Caki2 (cell line): ENCODE measurements around the gene TRIM66. TPM values are rescaled to one million over a fixed set of nuclear protein-coding genes. Genes with fewer than 3 reads are reported as not detected.

ENCODE experiments used
- DNase-seq: peaks from one replicate; pipeline ENCODE4 v3.0.0-alpha.2; 2015; ENCODE audit warnings: low read depth
- in situ Hi-C: cut with HindIII; loops from 2 replicates; pipeline ENCODE4 v1.10.0; 2016; ENCODE audit warnings: low sequenced_read_pairs, low pct_unique_long_range_greater_than_20kb, mixed read lengths
- total RNA-seq: library from RNA; depleted of rRNA; stranded (reverse); fragments of >200 nt; shearing (Covaris generic); gene quantifications from 2 replicates; pipeline ENCODE4 v1.2.3, GENCODE V29; 2014; ENCODE audit warnings: low replicate concordance

Gene TRIM66
- total RNA-seq, 1 experiment from 2014 or later: 0.27 TPM

DNA sequence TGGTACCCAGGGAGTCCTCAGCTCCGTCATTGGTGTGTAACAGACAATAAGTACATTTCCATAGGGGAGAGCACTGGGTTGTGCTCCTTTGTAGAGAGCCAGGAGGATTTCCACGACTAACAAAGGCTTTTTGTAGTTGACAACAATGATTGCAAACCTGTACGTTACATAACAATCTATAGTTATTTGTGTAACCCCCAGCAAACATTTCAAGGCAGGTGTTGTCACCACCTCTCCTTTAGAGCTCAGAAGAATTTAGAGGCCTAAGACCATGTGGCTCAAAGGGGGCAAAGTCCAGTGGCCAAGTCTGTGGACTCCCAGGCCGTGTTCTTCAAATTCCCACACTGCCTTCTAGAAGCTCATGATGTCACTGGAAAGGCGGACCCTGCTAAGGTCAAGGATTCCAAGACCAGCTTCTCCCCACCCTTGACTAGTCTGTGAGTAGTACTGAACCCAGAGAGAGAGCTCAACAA lies 15.9 kb upstream of the TRIM66 start:
- no peak for DNase-seq
- in situ Hi-C loops: no loop called here

DNA sequence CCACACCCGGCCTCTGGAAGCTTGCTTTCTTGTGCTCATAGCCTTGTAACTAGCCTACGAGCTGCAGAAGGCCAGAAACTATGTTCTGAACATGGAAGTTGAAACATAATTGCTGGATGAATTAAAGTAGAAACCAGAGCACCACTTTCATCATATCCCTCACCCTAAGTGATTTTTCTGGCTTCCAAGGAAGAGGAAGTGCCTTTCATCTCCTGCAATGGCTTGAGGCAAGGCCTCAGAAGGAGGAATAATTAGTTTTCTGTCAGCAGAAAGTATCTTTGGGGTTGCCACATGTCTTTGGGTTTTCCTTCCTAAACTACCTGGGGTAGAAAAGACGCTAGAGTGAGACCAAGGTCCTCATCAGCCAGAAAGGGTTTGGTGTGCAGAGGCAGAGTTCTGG lies 14.6 kb upstream of the TRIM66 start:
- in situ Hi-C loops: no loop called here
- DNase-seq: no peak

DNA sequence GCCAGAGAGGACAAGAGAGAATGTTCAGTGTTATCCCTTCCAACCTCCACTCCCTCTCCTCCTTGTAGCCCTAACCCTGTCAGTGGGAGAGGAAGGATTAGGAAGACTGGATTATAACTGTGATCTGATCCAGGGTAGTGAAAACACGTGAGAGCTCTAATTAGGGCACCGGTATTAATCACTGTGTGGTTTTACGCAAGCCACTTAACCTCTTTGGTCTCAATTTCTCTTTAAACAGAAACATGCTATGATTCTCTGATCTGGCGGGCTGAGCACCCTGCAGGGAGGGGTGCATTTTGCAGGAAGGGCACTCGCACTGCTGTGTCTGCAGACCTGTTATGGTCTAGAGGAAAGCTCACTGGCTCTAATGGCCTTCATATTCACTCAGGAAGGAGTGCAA lies 11.7 kb upstream of the TRIM66 start:
- no peak for DNase-seq

DNA sequence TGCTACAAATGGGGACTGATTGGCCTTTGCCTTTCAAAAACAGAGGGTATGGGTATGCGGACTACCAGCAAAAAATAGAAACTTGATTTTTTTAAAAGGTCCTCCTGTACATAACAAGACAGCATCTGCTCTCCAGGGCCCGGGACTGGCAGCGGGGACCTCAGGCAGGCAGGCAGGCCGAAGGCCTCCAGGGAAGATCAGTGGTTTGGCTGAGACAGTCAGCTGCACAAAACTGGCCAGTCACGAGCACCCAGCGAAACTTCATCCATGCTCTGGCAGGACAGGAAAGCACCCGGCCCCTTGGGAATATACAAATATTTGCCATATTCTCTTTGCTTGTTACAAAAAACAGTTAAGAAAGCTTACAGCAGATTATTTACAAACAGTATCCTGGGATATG lies 11.1 kb upstream of the TRIM66 start:
- in situ Hi-C loops: no loop called here
- DNase-seq: no peak

More for the DNA sequence above, 11.7 kb upstream of the TRIM66 start:
- in situ Hi-C loops: no loop called here

DNA sequence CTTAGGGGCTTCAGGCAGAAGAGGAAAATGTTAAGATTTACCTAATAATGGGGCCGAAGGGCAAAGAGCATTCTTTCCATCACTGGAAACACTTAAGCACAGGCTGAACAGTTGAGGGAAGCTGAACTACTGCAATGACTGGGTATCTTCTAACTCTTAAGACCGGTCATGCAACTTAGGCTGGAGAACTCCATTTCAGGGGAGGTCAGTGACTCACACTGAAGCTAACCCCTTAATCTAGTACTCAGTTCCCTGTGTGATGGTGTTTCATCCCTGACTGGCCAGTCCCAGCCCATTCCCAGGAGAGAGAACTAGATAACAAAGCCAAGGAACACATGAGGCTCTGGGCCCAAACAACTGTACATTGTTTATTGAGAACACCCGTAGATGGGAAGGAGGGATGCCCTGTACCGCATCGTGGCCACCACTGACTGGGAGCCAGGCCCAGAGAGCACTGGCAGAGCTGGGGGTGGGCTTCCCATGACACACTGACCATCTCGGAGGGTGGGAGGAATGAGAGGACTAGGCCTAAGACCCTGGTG lies 10.6 kb upstream of the TRIM66 start:
- no peak for DNase-seq
- in situ Hi-C loops: no loop called here

DNA sequence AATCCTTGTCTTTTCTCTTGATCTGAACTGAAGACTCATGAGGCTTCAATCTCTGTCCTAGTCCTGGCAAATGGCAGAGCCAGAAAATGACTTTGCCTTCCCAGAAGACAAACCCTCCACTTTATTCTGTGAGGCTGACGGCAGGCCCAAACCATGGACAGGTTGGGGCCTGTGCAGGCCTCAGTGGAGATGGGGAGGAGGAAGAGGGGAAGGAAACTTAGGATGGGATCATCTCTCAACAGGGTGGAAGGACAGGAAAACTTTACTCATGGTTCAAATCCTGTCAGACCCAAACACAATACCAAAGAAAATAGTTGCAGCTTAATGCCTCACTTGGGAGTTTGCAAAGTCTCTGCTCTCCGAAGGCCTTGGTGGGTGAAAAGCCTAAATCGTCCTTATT lies 10.0 kb upstream of the TRIM66 start:
- in situ Hi-C loops: no loop called here
- no peak for DNase-seq

DNA sequence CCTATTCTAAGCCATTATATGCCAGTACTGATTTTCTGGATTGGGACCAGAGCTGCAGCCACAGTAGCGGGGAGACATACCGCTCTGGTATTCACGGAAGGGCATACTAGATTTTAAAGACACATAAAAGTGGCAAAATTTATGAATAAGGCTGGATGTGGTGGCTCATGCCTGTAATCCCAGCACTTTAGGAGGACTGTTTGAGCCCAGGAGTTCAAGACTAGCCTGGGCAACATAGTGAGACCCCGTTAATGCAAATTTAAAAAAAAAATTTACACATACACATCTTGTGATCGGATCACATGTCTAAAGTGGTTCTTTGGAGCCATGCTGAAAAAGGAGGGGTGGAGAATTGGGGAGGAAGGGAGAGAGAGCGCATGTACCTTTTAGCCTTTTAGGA lies 9.1 kb upstream of the TRIM66 start:
- in situ Hi-C loops: no loop called here
- no peak for DNase-seq

DNA sequence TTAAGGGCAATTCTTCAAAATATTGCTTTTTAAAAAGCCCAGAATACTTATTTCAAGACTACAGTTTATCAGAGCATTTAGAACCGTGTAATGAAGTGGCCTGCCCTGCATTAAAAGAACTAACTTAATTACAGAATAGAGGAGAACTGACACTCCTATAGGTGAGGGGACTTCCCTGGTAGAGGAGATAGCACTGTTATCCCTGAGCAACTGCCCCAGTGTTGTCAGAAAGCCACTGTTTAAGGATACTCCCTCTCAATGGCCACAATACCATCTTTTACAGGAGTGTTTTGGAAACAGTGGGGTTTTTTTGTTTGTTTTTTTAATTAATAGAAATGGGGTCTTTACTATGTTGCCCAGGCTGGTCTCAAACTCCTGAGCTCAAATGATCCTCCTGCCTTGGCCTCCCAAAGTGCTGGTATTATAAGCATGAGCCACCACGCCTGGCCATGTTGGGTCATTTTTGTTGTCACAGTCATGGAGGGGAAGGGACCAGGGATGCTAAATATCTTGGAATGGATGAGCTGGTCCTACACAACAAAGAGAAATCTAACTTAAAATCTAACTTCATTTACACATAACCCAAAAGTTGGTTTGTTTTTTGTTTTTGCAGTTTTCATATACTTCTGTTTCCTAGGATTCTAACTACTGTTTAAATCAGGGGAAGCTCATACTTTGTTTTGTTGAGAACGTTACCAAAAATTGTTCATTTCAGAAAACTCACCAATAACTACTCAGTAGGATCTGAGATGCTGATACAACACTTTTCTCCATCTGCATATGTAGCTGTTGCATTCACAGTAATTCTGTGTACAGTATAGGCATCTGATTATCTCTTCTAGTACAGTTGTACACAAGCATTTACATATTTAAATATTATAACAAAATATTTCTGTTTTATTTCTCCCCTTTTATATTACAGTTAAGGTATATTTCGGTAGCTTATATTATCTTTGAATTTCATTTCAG lies 8.2 kb upstream of the TRIM66 start:
- DNase-seq: no peak
- in situ Hi-C loops: no loop called here

DNA sequence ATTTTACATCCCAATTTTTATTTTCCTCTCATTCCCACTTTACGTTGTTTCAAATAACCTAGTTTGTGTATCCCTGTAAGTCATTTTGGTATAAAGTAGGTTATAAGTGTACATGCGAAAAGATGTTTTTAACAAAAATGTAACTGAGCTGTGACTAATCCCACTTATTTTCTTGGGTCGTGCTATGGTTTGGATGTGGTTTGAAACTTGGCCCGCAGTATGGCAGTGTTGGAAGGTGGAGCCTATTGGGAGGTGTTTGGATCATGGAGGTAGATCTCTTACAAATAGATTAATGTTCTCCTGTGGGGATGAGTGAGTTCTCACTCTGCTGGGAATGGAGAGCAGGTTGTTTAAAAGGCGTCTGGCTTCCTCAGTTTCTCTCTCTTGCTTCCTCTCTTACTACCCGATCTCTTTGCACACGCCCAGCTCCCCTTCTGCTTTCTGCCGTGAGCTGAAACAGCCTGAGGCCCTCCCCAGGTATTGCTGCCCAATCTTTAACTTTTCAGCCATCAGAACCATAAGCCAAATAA lies 7.3 kb upstream of the TRIM66 start:
- in situ Hi-C loops: no loop called here
- no peak for DNase-seq

DNA sequence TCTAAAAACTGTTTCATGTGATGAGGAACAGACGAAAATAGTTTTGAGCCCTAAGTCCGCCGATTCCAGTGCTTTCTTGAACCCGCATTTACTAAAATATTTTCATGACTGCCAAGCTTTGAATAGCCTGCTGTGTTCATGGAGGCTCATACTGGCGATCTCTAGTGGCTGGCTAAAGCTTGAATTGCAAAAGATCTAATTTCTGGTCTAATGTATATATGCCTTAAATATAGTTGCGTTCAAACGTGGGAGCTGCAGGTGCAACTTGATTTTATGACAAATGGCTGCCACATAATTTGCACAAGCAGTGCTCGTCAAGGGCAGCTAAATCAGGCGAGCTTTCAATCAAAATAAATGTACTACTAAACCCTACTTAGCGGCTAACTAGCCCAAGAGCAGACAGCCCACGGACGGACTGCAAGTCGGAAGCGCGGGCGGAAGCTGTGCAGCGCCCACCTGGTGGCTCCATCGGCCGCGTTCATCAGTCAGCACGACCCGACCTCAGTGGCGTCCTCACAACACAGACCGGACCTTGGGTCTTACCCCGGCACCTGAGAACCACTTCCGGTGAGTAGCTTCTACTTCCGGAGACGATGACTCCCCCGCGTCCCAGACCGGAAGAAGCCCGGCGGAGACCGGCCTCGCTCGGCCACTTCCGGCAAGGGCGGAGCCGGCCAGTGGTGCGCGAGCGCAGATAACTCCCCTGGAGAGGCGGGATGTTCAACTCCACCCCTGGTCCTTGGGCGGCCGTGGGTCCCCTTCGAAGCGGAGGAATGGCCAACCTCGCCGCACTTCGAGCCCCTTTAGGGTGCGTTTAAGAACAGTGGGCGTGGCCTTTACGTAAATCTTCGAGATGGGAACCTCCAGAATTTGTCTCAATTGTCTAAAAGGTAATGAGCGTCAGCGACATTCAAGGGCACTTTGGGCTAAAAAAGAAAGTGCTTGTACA lies 6.2 kb upstream of the TRIM66 start:
- DNase-seq: peak; percentile 94
- in situ Hi-C loops: no loop called here

DNA sequence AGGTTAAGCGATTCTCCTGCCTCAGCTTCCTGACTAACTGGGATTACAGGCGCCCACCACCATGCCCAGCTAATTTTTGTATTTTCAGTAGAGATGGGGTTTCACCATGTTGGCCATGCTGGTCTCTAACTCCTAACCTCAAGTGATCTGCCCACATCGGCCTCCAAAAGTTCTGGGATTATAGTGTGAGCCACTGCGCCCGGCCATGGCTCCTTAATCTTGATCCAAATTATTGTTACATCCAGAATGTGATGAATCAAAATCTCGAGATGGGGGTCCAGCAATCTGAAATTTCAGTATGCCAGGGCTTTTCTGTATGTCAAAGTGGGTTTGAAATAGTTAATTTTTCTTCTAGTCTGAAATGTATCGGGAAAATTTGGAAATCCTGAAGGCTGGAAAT lies 3.9 kb upstream of the TRIM66 start:
- in situ Hi-C loops: no loop called here
- no peak for DNase-seq

DNA sequence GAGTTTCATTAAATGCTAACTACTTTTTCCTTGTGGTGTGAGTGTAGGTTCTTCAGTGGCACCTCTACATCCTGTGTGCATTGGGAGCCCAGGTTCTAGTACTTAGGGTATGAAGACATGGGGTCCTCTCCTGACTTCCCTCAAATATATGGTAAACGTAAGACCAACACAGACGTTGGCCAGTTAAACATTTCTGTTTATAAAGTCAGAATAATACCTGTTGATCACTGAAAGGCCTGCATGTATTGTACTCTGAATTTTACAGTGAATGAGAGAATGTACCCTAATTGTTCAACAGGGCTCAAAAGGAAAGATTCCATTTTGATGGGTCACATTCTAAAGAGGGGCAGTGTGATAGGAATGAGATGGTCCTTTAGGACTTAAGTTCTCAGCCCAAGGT lies 3.4 kb upstream of the TRIM66 start:
- no peak for DNase-seq
- in situ Hi-C loops: no loop called here

DNA sequence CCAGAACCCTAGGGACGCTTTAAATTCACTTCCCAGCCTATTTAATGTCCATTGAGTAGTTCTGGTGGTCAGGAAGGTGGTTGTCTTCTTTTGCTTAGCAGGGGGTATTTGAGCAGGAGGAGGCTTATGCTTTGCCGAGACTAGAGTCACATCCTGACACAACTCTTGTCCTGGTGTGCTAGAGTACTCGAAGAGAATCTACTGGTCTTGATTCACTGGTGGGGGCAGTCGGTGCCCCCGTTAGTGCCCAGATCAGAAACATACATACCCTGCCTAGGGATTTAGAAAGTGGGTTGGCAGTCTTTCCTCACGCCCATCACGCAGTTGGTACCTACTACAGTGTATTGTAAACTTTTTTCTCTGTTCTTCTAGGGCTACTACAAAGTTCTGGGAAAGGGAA lies 2.8 kb upstream of the TRIM66 start:
- DNase-seq: no peak
- in situ Hi-C loops: no loop called here

DNA sequence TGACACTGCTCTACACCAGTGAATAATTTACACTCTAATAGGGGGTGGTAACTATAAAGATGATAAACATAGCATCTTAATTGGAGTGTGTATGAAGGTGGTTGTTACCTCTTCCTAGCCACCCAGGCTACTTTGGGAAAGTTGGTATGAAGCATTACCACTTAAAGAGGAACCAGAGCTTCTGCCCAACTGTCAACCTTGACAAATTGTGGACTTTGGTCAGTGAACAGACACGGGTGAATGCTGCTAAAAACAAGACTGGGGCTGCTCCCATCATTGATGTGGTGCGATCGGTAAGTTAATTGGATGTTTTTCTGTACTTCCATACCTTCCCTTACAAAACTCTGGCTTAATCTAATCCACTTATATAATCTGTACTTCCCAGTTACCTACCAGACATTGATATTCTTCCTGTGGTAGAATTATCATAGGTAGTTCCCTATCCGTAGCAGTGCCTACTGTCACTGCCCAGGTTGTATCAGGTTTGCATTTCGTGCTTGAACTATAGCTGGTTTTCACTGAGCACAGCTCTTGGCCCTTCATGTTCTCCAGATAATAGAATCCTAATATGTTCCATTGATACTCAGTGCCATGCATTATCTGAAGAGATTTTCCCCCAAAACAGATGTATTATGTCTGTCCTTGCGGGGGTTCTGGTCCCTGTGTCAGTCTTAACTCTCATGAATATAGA lies 2.3 kb upstream of the TRIM66 start:
- in situ Hi-C loops: no loop called here
- no peak for DNase-seq

DNA sequence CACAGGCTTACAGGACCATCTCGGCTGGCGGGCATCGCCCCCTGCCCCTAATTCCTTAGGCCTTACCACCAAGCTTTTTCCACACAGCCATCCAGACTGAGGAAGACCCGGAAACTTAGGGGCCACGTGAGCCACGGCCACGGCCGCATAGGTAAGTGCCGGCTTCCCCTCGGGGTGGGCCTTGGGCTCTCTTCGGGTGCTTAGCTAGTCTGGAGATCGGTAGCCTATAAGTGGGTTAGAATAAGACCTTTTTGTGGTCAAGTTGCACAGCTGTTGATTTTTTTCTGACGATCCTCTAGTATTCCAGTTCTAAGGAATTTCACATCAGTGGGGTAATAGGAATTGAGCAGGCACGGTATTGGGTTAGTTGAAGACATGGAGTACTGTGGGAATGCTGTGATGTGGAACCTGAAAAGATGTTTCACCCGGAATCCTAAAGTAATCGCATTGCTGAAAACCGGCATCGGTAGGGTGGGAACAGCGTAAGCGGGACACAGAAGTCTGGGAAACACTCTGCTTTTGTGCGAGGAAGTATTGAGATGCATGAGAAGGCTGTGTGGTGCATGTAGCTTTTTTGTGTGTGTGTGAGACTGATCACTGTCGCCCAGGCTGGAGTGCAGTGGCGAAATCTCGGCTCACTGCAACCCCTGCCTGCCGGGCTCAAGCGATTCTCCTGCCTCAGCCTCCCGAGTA lies 796 bp upstream of the TRIM66 start:
- in situ Hi-C loops: no loop called here
- DNase-seq: no peak

DNA sequence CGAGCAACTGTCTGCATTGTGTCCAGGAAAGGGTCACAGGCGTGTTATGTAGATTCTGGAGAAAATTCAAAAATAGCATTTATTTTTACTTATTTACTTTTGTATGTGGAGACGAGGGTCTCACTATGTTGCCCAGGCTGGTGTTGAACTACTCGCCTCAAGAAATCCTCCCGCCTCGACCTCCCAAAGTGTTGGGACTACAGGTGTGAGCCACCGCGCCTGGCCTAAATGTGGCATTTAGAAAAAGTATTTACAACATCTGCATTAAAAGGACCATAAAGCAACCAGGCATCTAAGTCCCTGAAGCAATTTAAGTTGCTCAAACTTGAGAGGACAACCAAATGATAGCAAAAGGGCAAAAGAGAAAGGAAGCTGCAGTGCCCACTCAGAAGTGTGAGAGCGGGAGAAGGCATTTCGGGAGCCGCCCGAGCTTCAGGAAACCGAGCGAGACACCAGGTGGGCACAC lies 595 bp downstream of the TRIM66 start:
- no peak for DNase-seq
- in situ Hi-C loops: no loop called here

DNA sequence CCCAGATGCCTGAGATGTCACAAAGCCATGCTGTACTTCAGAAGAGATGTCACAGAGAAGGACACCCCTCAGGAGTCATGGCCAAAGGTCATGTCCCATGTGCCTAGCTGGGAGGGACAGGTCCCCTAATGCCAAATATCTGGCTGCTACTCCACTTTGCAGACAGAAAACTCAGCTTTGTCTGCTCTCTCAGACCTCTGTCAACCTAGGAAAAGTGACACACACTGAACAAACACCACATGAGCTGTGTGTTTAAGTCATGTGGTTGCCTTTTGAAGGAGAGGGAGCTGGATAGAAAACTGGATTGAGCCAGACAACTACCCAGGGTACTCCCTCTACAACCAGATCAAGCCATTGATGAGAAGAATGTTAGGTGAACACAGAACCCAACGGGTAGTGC lies 3.5 kb downstream of the TRIM66 start:
- in situ Hi-C loops: no loop called here
- DNase-seq: no peak
